NCI-H526 (cell line): ENCODE data around the gene ATP9B.
A peak's percentile ranks its signal among the peaks of the same experiment; 100 is the strongest.

ENCODE experiments used
- DNase-seq, 2 experiments: peaks; one replicate each; lab custom pipeline; 2025; lab: John Stamatoyannopoulos, UW

Gene ATP9B

GRCh38 chr18:79411614-79412526, 342.7 kb downstream of the ATP9B start:
- peak in 1 of 2 experiments; percentile 22 for DNase-seq

- DNase-seq = no peak
These were observed 343.8 kb downstream of the ATP9B start for GRCh38 chr18:79413025-79413424.

- DNase-seq = no peak
These were observed 344.2 kb downstream of the ATP9B start for GRCh38 chr18:79413426-79413825.

- no peak for DNase-seq
These were observed 344.7 kb downstream of the ATP9B start for GRCh38 chr18:79413901-79414300.

GRCh38 chr18:79416022-79416676, 347.0 kb downstream of the ATP9B start:
- DNase-seq = no peak

- no peak for DNase-seq
These were observed 347.5 kb downstream of the ATP9B start for GRCh38 chr18:79416677-79417052.

- no peak for DNase-seq
These were observed 349.0 kb downstream of the ATP9B start for GRCh38 chr18:79418236-79418635.

GRCh38 chr18:79418642-79419041, 349.4 kb downstream of the ATP9B start:
- DNase-seq = no peak

- no peak for DNase-seq
These were observed 351.0 kb downstream of the ATP9B start for GRCh38 chr18:79420033-79420745.

GRCh38 chr18:79421275-79421857, 352.2 kb downstream of the ATP9B start:
- DNase-seq = no peak

GRCh38 chr18:79422022-79422782, 353.0 kb downstream of the ATP9B start:
- DNase-seq = no peak

- DNase-seq = no peak
These were observed 353.6 kb downstream of the ATP9B start for GRCh38 chr18:79422783-79423165.

GRCh38 chr18:79423211-79424007, 354.2 kb downstream of the ATP9B start:
- no peak for DNase-seq

GRCh38 chr18:79424008-79424565, 354.9 kb downstream of the ATP9B start:
- DNase-seq = no peak

- no peak for DNase-seq
These were observed 355.8 kb downstream of the ATP9B start for GRCh38 chr18:79424880-79425568.

- no peak for DNase-seq
These were observed 356.3 kb downstream of the ATP9B start for GRCh38 chr18:79425569-79425886.

- no peak for DNase-seq
These were observed 357.4 kb downstream of the ATP9B start for GRCh38 chr18:79426376-79427300.

- no peak for DNase-seq
These were observed 358.4 kb downstream of the ATP9B start for GRCh38 chr18:79427368-79428225.
